HEK293T (cell line): ENCODE results near the gene LRRIQ3.

ENCODE experiments used
- ARNT ChIP-seq: fragments of 450-650 bp; IDR thresholded peaks from 2 replicates; pipeline ENCODE4 v1.6.1; 2017; ENCODE audit warnings: mild to moderate bottlenecking
- BHLHE40 ChIP-seq: fragments of 450-650 bp; IDR thresholded peaks from 2 replicates; pipeline ENCODE4 v1.6.1; 2016; ENCODE audit warnings: mild to moderate bottlenecking, moderate library complexity, borderline replicate concordance
- CTBP1 ChIP-seq: fragments of 450-650 bp; IDR thresholded peaks from 2 replicates; pipeline ENCODE4 v1.6.1; 2016; ENCODE audit warnings: borderline replicate concordance
- FOXM1 ChIP-seq: fragments of 450-650 bp; IDR thresholded peaks from 2 replicates; pipeline ENCODE4 v1.6.1; 2017; ENCODE audit warnings: mild to moderate bottlenecking, borderline replicate concordance
- HDGF ChIP-seq: fragments of 450-650 bp; IDR thresholded peaks from 2 replicates; pipeline ENCODE4 v1.6.1; 2017; ENCODE audit warnings: antibody characterized with exemption, borderline replicate concordance
- SP1 ChIP-seq: fragments of 450-650 bp; IDR thresholded peaks from 2 replicates; pipeline ENCODE4 v1.6.1; 2017
- SUZ12 ChIP-seq: fragments of 450-650 bp; IDR thresholded peaks from 2 replicates; pipeline ENCODE4 v1.6.1; 2016; ENCODE audit warnings: mild to moderate bottlenecking
- ZNF384 ChIP-seq: fragments of 450-650 bp; IDR thresholded peaks from 2 replicates; pipeline ENCODE4 v1.6.1; 2016

- TF ChIP-seq HDGF (no peak), ZNF384 (no peak), BHLHE40 (no peak), FOXM1 (no peak), SP1 (no peak), SUZ12 (no peak), CTBP1 (no peak), ARNT (no peak)
Measured at GRCh38 chr1:73979684-73980083, 218.3 kb downstream of the LRRIQ3 start.
